ENCODE measurements around the gene SNAPIN. TPM values are rescaled to one million over a fixed set of nuclear protein-coding genes. Genes with fewer than 3 reads are reported as not detected.

Gene SNAPIN
- total and polyA plus RNA-seq, 9 of the 15 experiments (the other 6 are each of a cell fraction or from before 2014, with no cell fraction given), result 11.2 to 43.9 (median 32.3) TPM

DNA sequence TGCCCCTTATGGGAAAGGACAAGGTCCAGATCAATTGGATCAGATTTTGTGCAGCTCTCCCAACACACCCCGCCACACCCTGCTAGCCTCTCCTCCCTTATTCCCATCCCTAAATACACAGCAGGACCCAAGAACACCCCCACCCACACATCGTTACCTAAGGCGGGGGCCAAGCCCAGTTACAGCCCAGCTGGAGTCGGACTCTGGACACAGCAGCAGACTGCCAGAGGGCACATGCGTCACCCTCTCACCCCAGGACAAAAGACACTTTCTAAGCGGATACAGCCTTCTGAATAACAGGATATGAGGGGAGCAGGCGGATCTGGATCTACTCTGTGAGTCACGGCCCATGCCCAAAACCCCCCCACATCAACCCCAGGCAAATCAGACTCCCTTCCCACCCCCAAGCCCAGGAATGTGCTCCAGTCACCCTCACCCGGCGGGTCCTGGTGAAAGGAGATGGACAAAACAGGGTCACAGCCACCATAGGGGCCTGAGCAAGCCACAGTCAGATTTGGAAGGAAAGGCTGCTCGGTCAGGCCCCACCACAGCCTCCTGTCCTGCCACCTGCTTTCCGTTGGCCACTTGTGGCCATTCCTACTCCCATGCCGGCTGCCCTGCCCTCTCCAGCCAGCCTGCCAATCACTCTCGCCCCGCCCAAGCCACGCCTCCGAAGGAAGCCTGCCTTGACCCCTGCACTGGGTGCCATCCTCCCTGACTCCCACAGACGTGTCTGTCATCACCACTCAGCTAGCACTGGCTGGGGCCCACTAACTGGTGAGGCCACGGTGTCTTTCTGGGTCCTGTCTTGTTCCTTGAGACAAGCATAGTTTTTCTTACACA, 49.5 kb upstream of the SNAPIN start (continued):
- TF ChIP-seq MCM3 (IDR thresholded peaks at IDR 0.05) (no peak), STAT5A (IDR thresholded peaks at IDR 0.05; ENCODE audit: borderline replicate concordance, low read length) (no peak), ZNF274 (IDR thresholded peaks at IDR 0.05; ENCODE audit: borderline replicate concordance, low read depth, low read length) (no peak), POLR2G (IDR thresholded peaks at IDR 0.05; ENCODE audit: low read depth, low read length) (peak; percentile 67), RBM15 (IDR thresholded peaks at IDR 0.05; ENCODE audit: insufficient read depth, low read length) (no peak), COPS2 (conservative IDR thresholded peaks at IDR 0.05) (no peak), CBX2 (IDR thresholded peaks at IDR 0.05; ENCODE audit: insufficient read depth, low read length, poor library complexity, severe bottlenecking) (no peak), FOXM1 (IDR thresholded peaks at IDR 0.05; ENCODE audit: low read depth) (no peak), FOXM1 (CRISPR knock-in tag; IDR thresholded peaks at IDR 0.05; ENCODE audit: low read depth) (no peak)

DNA sequence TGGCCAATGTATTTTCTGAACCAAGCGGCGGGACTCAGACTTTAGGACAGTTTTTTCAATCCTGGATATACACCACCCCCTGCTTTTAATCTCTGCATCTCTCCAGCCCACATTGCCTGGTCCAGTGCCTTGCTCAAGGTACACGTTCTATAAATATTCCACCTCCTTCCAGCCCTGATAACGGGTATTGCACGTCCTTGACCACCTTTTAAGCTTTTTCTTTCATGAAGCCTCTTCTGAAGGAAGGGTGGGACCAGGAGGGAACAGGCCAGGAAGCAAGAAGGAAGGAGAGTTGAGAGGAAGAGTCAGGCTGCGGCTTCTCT, 49.0 kb upstream of the SNAPIN start:
- POLR2A ChIA-PET, result interaction anchor here (0.6 to 4.1 kb wide), 3 partner anchors 18 to 561 kb away, joined by 3 to 23 read pairs (median 6); partner anchors contain the start of genes S100A1 and S100A13
- peak overlapping the region; percentile 89 for H2AFZ ChIP-seq (ENCODE audit: low read depth, low read length)
- peak overlapping the region; percentile 50; the same call in 2 of the 3 replicates for H3K27ac ChIP-seq (ENCODE audit: extremely low read depth, low read depth, low read length)
- H3K27me3 ChIP-seq (ENCODE audit: control insufficient read depth in 2 of 2, insufficient read depth in 2 of 2, low read length in 2 of 2), result no peaks in the 10 kb centered on the region
- H3K4me3 ChIP-seq, result no peak overlapping the region
- peaks cover 6% of the 10 kb centered on the region for H3K9me1 ChIP-seq (ENCODE audit: control insufficient read depth, insufficient read depth, low read length)
- WGBS (ENCODE audit: insufficient coverage, low coverage, missing lambda C conversion rate), result 10% methylated on average over 6 of the region's 6 CpGs
- H3K9ac ChIP-seq (ENCODE audit: insufficient read depth in 1 of 2, low read depth in 2 of 2, low read length in 2 of 2), result peak overlapping the region in 1 of 2 experiments; percentile 3; a peak in 1 of 4 replicates
- no peaks in the 10 kb centered on the region for H3K79me2 ChIP-seq (ENCODE audit: control insufficient read depth, insufficient read depth, low read length)
- H3K4me1 ChIP-seq (replicated peaks in 1 of 2; ENCODE audit: control insufficient read depth in 2 of 2, insufficient read depth in 2 of 2, low read length in 2 of 2), result peaks cover 30 to 47% of the 10 kb centered on the region in 2 experiments
- ATAC-seq, result peak; percentile 60
- H4K20me1 ChIP-seq (replicated peaks; ENCODE audit: control insufficient read depth, insufficient read depth, low read length), result no peaks in the 10 kb centered on the region
- in situ Hi-C loops (cut with MboI) (no loop called here), intact Hi-C loops (cut with micrococcal nuclease) (no loop called here)
- no peak for FAIRE-seq
- BruUV-seq (replicated peaks), result no TSS peak
- no peaks in the 10 kb centered on the region for H3K36me3 ChIP-seq (ENCODE audit: control insufficient read depth, insufficient read depth, low read length)
- DNase-seq (ENCODE audit: extremely low read depth in 1 of 4, low spot score in 3 of 4), result no peak
- H3K9me3 ChIP-seq (replicated peaks; ENCODE audit: control insufficient read depth, insufficient read depth, low read depth, low read length), result no peaks in the 10 kb centered on the region
- CTCF ChIA-PET (ENCODE audit: low intra/inter-chr PET ratio), result no interaction called here
- peak overlapping the region; percentile 54 for H3K4me2 ChIP-seq (ENCODE audit: insufficient read depth, low read length)
- TF ChIP-seq EGR1 (conservative IDR thresholded peaks at IDR 0.05) (peak; percentile 48), ATF1 (CRISPR knock-in tag; IDR thresholded peaks at IDR 0.05) (no peak), ATF1 (tag; IDR thresholded peaks at IDR 0.05) (0 out of 2 replicates have a peak, but pooled peaks have one; percentile 14), ZNF445 (CRISPR knock-in tag; IDR thresholded peaks at IDR 0.05; ENCODE audit: low read depth) (no peak), KDM1A (IDR thresholded peaks at IDR 0.05) (peak; percentile 20 to 45; a peak in 1 of 4 replicates), NR2C1 (IDR thresholded peaks at IDR 0.05) (peak; percentile 49; the same call in 1 of the 2 replicates), NR2C1 (tag; IDR thresholded peaks at IDR 0.05) (no peak), PRPF4 (IDR thresholded peaks at IDR 0.05; ENCODE audit: insufficient read depth, low read depth, low read length, poor library complexity, severe bottlenecking) (no peak), MEF2D (tag; conservative IDR thresholded peaks at IDR 0.05; ENCODE audit: low read depth) (peak; percentile 77), GATA2 (CRISPR knock-in tag; IDR thresholded peaks at IDR 0.05) (peak; percentile 59), GATAD2A (IDR thresholded peaks at IDR 0.05) (0 out of 2 replicates have a peak, but pooled peaks have one; percentile 1), ARID1B (IDR thresholded peaks at IDR 0.05) (0 out of 2 replicates have a peak, but pooled peaks have one; percentile 28), POLR2AphosphoS5 (IDR thresholded peaks at IDR 0.05; ENCODE audit: control insufficient read depth, insufficient read depth, low read depth, low read length) (no peak)
- TF ChIP-seq, protein P1, sequence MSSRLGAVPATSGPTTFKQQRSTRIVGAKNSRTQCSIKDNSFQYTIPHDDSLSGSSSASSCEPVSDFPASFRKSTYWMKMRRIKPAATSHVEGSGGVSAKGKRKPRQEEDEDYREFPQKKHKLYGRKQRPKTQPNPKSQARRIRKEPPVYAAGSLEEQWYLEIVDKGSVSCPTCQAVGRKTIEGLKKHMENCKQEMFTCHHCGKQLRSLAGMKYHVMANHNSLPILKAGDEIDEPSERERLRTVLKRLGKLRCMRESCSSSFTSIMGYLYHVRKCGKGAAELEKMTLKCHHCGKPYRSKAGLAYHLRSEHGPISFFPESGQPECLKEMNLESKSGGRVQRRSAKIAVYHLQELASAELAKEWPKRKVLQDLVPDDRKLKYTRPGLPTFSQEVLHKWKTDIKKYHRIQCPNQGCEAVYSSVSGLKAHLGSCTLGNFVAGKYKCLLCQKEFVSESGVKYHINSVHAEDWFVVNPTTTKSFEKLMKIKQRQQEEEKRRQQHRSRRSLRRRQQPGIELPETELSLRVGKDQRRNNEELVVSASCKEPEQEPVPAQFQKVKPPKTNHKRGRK (tag; IDR thresholded peaks at IDR 0.05), result no peak

Measured in K562 (cell line).